Mesenchymal stem cell (in vitro differentiated cells and primary cell): ENCODE data around the gene ACAA2.

Experiments
- DNase-seq: peaks from one replicate; pipeline ENCODE4 v3.0.0-alpha.2; 2013
- H2AFZ ChIP-seq: one replicate; pipeline ENCODE4 v1.6.1; 2013; ENCODE audit warnings: low read depth, mild to moderate bottlenecking, control low read depth, inconsistent platforms, low read length, moderate library complexity
- H2AK5ac ChIP-seq: 2 replicates; pipeline ENCODE4 v1.6.1; 2013; ENCODE audit warnings: low read length, moderate library complexity, mild to moderate bottlenecking, inconsistent platforms; ENCODE audit not compliant: severe bottlenecking
- H2BK120ac ChIP-seq: one replicate; pipeline ENCODE4 v1.6.1; 2013; ENCODE audit warnings: low read depth, mild to moderate bottlenecking, inconsistent platforms, low read length, moderate library complexity
- H2BK12ac ChIP-seq, 2 experiments: one replicate each; pipeline ENCODE4 v1.6.1; 2013; ENCODE audit warnings: inconsistent platforms in 2 of 2, low read length in 2 of 2, mild to moderate bottlenecking in 2 of 2, moderate library complexity in 2 of 2, control low read depth in 1 of 2
- H2BK15ac ChIP-seq: one replicate; pipeline ENCODE4 v1.6.1; 2013; ENCODE audit warnings: mild to moderate bottlenecking, low read depth, inconsistent platforms; ENCODE audit not compliant: poor library complexity, severe bottlenecking
- H2BK5ac ChIP-seq: 2 replicates; pipeline ENCODE4 v1.6.1; 2013; ENCODE audit warnings: low read depth, mild to moderate bottlenecking, low read length, control low read depth, inconsistent platforms; ENCODE audit not compliant: poor library complexity, severe bottlenecking
- H3K14ac ChIP-seq, 2 experiments: one replicate each; pipeline ENCODE4 v1.6.1; 2013; ENCODE audit warnings: inconsistent platforms in 2 of 2, low read length in 2 of 2, control low read depth in 1 of 2, mild to moderate bottlenecking in 1 of 2, moderate library complexity in 1 of 2
- H3K18ac ChIP-seq, 2 experiments: one replicate each; pipeline ENCODE4 v1.6.1; 2013; ENCODE audit warnings: inconsistent platforms in 2 of 2, low read length in 2 of 2, control low read depth in 1 of 2, low read depth in 1 of 2, mild to moderate bottlenecking in 1 of 2
- H3K23ac ChIP-seq, 2 experiments: one replicate each; pipeline ENCODE4 v1.6.1; 2013; ENCODE audit warnings: inconsistent platforms in 2 of 2, low read length in 2 of 2, mild to moderate bottlenecking in 2 of 2, moderate library complexity in 2 of 2, control low read depth in 1 of 2
- H3K27ac ChIP-seq: 2 replicates; pipeline ENCODE4 v1.5.1; 2013; ENCODE audit warnings: mild to moderate bottlenecking, moderate library complexity, low read length, control low read depth, inconsistent platforms; ENCODE audit not compliant: poor library complexity, severe bottlenecking
- H3K27me3 ChIP-seq, 2 experiments: 2 replicates each; pipeline versions ENCODE4 v1.6.1 to v1.7.0; 2013; ENCODE audit warnings: low read length in 2 of 2, mild to moderate bottlenecking in 2 of 2, moderate library complexity in 2 of 2, control low read depth in 1 of 2, inconsistent platforms in 1 of 2; ENCODE audit not compliant: control insufficient read depth in 1 of 2, insufficient read depth in 1 of 2
- H3K36me3 ChIP-seq, 2 experiments: 2 replicates each; pipeline versions ENCODE4 v1.6.1 to v1.7.0; 2013; ENCODE audit warnings: low read length in 2 of 2, control low read depth in 1 of 2, inconsistent platforms in 1 of 2, low read depth in 1 of 2, mild to moderate bottlenecking in 1 of 2; ENCODE audit not compliant: insufficient read depth in 2 of 2, control insufficient read depth in 1 of 2
- H3K4ac ChIP-seq, 2 experiments: one replicate each; pipeline ENCODE4 v1.6.1; 2013; ENCODE audit warnings: inconsistent platforms in 2 of 2, low read length in 2 of 2, mild to moderate bottlenecking in 2 of 2, moderate library complexity in 2 of 2, control low read depth in 1 of 2, low read depth in 1 of 2
- H3K4me1 ChIP-seq: 2 replicates; pipeline ENCODE4 v1.6.1; 2013; ENCODE audit warnings: low read depth, low read length, control low read depth; ENCODE audit not compliant: control insufficient read depth, insufficient read depth
- H3K4me2 ChIP-seq: 2 replicates; pipeline ENCODE4 v1.6.1; 2013; ENCODE audit warnings: low read length, mild to moderate bottlenecking, inconsistent platforms; ENCODE audit not compliant: poor library complexity, severe bottlenecking
- H3K4me3 ChIP-seq, 2 experiments: 2 replicates each; pipeline versions ENCODE4 v1.5.1 to v1.7.0; 2013; ENCODE audit warnings: low read length in 2 of 2, mild to moderate bottlenecking in 2 of 2, control low read depth in 1 of 2, low read depth in 1 of 2; ENCODE audit not compliant: insufficient read depth in 1 of 2
- H3K79me1 ChIP-seq: replicated peaks from 2 replicates; pipeline ENCODE4 v1.6.1; 2013; ENCODE audit warnings: mild to moderate bottlenecking, control low read depth, low read length, inconsistent platforms; ENCODE audit not compliant: poor library complexity, severe bottlenecking
- H3K9ac ChIP-seq: 2 replicates; pipeline ENCODE4 v1.7.0; 2013; ENCODE audit warnings: mild to moderate bottlenecking, low read length, moderate library complexity
- H3K9me3 ChIP-seq: 2 replicates; pipeline ENCODE4 v1.7.0; 2013; ENCODE audit warnings: mild to moderate bottlenecking, low read length; ENCODE audit not compliant: control insufficient read depth
- H4K8ac ChIP-seq: one replicate; pipeline ENCODE4 v1.6.1; 2013; ENCODE audit warnings: inconsistent platforms, mild to moderate bottlenecking, low read length, moderate library complexity
- H4K91ac ChIP-seq: one replicate; pipeline ENCODE4 v1.6.1; 2013; ENCODE audit warnings: mild to moderate bottlenecking, low read length, inconsistent platforms
- WGBS: methylation state at CpG from one replicate; pipeline ENCODE4 v1.1.7; 2013; ENCODE audit warnings: mixed read lengths; 5-methylcytosine and 5-hydroxymethylcytosine counted together

ACAA2 gene

DNA sequence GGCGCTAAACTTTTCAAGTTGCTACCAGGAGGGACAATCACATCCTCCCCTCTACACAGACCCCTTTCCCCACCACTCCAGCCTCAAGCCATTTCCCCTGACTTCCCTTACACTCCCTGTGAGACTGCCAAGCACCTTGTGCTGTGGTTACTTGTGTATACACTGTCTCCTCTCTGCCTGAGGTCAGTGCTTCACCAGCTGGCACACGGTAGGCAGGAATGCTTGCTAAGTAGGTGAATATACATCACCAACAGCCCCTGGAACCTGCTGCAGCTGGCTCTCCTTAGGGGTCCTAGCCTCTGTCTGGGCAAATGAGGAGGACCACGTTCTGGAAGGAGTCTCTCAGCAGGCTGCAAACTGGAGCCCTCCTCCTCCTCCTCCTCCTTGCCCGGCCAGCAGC, 38.3 kb upstream of the ACAA2 start:
- WGBS: 76% methylated on average over 4 of the region's 4 CpGs
- no peak overlapping the region for H3K14ac ChIP-seq

DNA sequence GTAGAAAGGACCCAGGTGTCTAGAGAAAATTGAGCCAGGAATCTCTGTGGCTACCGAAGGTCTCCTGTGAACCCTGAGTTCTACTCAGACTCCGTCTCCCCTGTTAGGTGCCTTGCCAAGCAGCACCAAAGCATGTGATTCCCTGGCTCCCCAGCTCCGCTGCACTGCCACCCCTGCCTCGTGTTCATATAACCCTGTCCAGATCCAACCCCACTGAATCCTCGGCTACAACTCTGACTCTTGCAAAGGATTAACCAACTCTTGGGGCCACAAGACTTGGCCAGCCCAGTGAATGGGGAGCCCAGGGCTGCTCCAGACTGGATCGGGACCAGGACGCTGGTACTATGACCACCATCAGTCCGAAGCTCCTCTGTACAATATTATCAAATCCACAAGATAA, 37.3 kb upstream of the ACAA2 start:
- Histone ChIP-seq H3K4me2 (no peak overlapping the region), H3K23ac (no peak overlapping the region), H2BK12ac (no peak overlapping the region), H4K8ac (no peak overlapping the region), H2BK5ac (no peak overlapping the region), H3K4ac (no peak overlapping the region), H3K79me1 (no peaks in the 10 kb centered on the region), H2BK15ac (peak overlapping the region; percentile 1), H2AFZ (no peak overlapping the region), H3K27me3 (peaks cover 0 to 23% of the 10 kb centered on the region in 2 experiments), H3K4me1 (peaks cover 34% of the 10 kb centered on the region), H3K36me3 (no peaks in the 10 kb centered on the region), H3K14ac (no peak overlapping the region), H3K9ac (no peak overlapping the region), H2BK120ac (no peak overlapping the region), H3K9me3 (no peaks in the 10 kb centered on the region), H3K27ac (no peak overlapping the region), H3K18ac (no peak overlapping the region), H3K4me3 (no peak overlapping the region), H2AK5ac (peak overlapping the region; percentile 80), H4K91ac (no peak overlapping the region)
- 98% methylated on average over 8 of the region's 8 CpGs for WGBS
- no peak for DNase-seq

More for the DNA sequence above, 38.3 kb upstream of the ACAA2 start:
- Histone ChIP-seq H3K18ac (no peak overlapping the region), H3K9me3 (no peaks in the 10 kb centered on the region), H4K8ac (peak overlapping the region; percentile 19), H2BK5ac (no peak overlapping the region), H3K4me1 (peaks cover 26% of the 10 kb centered on the region), H3K36me3 (no peaks in the 10 kb centered on the region), H3K4me3 (no peak overlapping the region), H2BK12ac (no peak overlapping the region), H3K79me1 (no peaks in the 10 kb centered on the region), H4K91ac (no peak overlapping the region), H2BK15ac (no peak overlapping the region), H2AFZ (no peak overlapping the region), H3K9ac (no peak overlapping the region), H2AK5ac (no peak overlapping the region), H3K27me3 (peaks cover 0 to 23% of the 10 kb centered on the region in 2 experiments), H3K27ac (no peak overlapping the region), H3K4ac (no peak overlapping the region), H2BK120ac (no peak overlapping the region), H3K23ac (no peak overlapping the region), H3K4me2 (no peak overlapping the region)
- peak; percentile 13 for DNase-seq

DNA sequence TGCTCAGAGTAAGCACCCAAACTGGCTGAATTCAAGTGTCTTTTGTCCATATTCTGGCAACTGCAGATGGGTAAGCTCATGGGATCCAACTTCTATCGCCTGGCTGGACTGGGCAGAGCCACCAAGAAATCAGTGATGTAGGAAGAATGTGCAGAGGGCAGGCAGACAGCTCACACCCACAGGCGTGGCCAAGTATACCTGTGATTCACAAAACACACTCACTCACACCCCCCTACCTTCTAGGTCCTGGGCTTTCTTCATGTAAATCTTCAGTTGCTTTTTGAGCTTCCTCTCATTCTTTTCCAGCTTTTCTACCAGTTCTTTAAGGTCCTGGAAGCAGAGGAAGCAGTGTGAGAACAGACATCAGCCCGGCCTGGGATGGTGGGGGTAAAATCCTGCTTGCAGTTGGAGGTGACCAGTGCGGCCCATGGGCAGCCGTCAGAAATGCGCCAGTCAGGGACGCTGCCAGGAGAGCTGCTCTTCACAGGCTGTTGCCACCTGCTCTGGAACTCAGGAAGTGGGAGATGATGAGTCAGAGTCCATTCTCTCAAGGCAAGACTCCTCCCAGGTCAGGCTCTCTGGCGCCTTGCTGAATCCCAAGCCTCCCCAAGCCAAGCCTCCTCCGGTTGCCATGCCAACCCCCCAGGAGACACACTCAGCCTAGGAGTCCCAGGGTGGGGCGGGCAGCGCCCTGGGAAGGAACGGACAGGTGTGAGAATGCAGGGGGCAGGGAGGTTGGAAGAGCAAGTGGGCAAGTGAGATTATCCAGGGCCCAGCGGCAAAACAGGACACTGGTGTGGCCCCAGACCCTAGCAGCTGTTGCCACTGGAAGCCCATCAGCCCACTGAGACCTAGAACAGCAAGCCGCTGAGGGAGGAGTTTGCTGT, 36.2 kb upstream of the ACAA2 start:
- peak overlapping the region; percentile 19 for H3K4me2 ChIP-seq
- H3K4me3 ChIP-seq: no peak overlapping the region
- H2AFZ ChIP-seq: no peak overlapping the region
- H2BK5ac ChIP-seq: no peak overlapping the region
- H3K27me3 ChIP-seq: peaks cover 0 to 23% of the 10 kb centered on the region in 2 experiments
- H2BK12ac ChIP-seq: no peak overlapping the region
- H2AK5ac ChIP-seq: peak overlapping the region; percentile 86
- H2BK120ac ChIP-seq: no peak overlapping the region
- H3K27ac ChIP-seq: no peak overlapping the region
- 30% methylated on average over 12 of the region's 14 CpGs for WGBS
- H3K9ac ChIP-seq: no peak overlapping the region
- no peak overlapping the region for H3K4ac ChIP-seq
- H3K23ac ChIP-seq: no peak overlapping the region
- H3K18ac ChIP-seq: peak overlapping the region in 1 of 2 experiments; percentile 54
- peak overlapping the region; percentile 60 for H2BK15ac ChIP-seq
- peaks cover 35% of the 10 kb centered on the region for H3K4me1 ChIP-seq
- H3K79me1 ChIP-seq: no peaks in the 10 kb centered on the region
- no peak overlapping the region for H4K8ac ChIP-seq
- peak; percentile 92 for DNase-seq
- H3K14ac ChIP-seq: no peak overlapping the region
- no peaks in the 10 kb centered on the region for H3K36me3 ChIP-seq
- no peaks in the 10 kb centered on the region for H3K9me3 ChIP-seq
- no peak overlapping the region for H4K91ac ChIP-seq

DNA sequence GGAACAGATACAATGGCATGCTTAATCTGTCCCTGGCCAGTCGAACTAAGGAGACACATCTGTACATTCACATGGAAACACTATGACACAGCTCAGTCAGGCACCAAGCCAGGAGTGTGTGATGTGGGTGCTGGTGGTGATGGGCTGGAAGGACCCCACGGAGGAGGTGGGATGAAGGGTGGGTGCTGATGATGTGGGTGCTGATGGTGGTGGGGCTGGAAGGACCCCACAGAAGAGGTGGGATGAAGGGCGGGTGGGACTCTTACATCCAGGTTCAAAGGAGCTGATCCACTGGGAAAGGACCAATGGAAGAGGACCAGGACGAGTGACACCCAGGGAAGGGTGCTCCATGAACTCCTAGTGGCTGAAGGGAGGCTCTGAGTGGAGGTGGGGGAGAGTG, 34.8 kb upstream of the ACAA2 start:
- WGBS: 87% methylated on average over 4 of the region's 4 CpGs

More for the DNA sequence above, 34.8 kb upstream of the ACAA2 start:
- no peak overlapping the region for H2AFZ ChIP-seq
- H2AK5ac ChIP-seq: peak overlapping the region; percentile 55
- H3K14ac ChIP-seq: no peak overlapping the region
- no peaks in the 10 kb centered on the region for H3K79me1 ChIP-seq
- H3K27ac ChIP-seq: no peak overlapping the region
- H3K4me1 ChIP-seq: peaks cover 35% of the 10 kb centered on the region
- no peak overlapping the region for H3K4me2 ChIP-seq
- H3K36me3 ChIP-seq: no peaks in the 10 kb centered on the region
- no peak overlapping the region for H3K4me3 ChIP-seq
- no peak overlapping the region for H2BK5ac ChIP-seq
- H2BK12ac ChIP-seq: peak overlapping the region in 1 of 2 experiments; percentile 3
- H4K91ac ChIP-seq: peak overlapping the region; percentile 47
- no peak overlapping the region for H4K8ac ChIP-seq
- no peak for DNase-seq
- peaks cover 0 to 17% of the 10 kb centered on the region in 2 experiments for H3K27me3 ChIP-seq
- H3K4ac ChIP-seq: no peak overlapping the region
- no peak overlapping the region for H2BK15ac ChIP-seq
- H3K18ac ChIP-seq: no peak overlapping the region
- H3K9ac ChIP-seq: no peak overlapping the region
- H3K23ac ChIP-seq: no peak overlapping the region
- no peaks in the 10 kb centered on the region for H3K9me3 ChIP-seq
- H2BK120ac ChIP-seq: no peak overlapping the region
